C4-2B (cell line): ENCODE data around the gene KLF7.

Experiments
- H3K27ac ChIP-seq: fragments of 450-650 bp; 2 replicates; pipeline ENCODE4 v1.5.1; 2017
- CTCF ChIP-seq: fragments of 450-650 bp; conservative IDR thresholded peaks from 2 replicates; pipeline ENCODE4 v1.5.1; 2017; ENCODE audit warnings: mild to moderate bottlenecking
- ZFX ChIP-seq: fragments of 450-650 bp; IDR thresholded peaks from 2 replicates; pipeline ENCODE4 v1.6.1; 2017

Gene KLF7

DNA sequence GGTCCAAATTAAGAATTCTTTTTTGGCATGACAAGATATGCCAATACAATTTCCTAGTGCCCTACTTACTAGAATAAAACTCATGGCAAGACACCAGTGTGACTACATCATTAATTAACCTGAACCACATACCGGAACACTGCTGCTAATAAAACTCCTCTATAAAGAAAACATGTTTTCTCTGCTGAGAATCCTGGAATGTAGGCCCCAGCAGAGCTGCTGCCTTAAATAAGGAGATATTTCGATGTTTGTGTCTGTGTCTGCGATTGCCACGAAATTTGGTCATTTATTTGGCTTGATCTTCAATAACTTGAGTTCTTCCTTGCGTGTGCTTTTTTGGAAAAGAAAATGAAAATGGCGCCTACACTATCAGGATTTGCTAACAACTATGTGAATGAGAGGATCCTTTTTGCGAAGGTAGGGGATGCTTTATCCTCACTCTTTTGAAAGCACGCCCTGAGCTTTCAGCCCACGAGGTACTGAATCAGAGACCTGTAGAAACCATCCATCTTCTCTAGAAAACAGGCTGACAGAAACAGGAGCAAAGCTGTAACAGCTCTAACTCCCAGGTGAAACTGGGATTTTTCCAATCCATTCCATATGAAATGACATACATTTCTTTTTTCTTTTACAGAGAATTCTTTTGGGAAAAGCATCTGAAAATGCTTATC, 27.0 kb downstream of the KLF7 start:
- no peak overlapping the region for H3K27ac ChIP-seq
- TF ChIP-seq ZFX (no peak), CTCF (no peak)

DNA sequence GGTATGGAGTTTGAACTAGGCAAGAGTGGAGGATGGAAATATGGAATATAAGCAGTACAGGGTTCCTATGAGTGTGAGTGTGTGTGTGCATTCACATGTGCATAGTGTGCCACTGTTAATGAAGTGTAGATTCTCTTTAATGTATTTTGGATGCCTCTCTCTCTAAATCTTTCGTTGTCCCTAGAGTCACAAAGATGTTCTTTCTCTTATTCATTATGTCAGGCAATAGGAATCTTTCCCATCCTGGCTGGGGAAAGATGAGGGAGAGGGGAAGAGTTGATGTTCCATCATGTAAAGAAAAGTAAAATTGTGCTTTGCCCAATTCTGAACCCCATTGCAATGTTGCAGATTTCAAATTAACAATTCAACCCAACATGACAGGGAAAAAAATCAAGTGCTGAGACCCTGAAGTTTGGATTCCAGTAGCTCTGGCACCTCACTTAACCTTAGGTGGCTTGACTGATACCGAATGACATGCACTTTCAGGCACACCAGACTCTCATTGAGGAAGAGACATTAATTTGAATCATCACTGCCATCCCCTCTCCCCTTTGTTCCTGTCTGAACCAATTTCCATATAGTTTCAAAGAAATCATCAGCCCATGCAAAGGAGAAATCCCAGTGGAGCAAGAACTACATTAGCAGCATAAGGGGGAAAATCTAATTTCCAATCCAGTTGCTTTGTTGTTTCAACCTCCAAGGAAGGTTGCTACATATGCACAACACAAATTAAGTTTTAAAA, 28.0 kb downstream of the KLF7 start:
- no peak for TF ChIP-seq ZFX
- no peak for TF ChIP-seq CTCF
- H3K27ac ChIP-seq, result no peak overlapping the region

DNA sequence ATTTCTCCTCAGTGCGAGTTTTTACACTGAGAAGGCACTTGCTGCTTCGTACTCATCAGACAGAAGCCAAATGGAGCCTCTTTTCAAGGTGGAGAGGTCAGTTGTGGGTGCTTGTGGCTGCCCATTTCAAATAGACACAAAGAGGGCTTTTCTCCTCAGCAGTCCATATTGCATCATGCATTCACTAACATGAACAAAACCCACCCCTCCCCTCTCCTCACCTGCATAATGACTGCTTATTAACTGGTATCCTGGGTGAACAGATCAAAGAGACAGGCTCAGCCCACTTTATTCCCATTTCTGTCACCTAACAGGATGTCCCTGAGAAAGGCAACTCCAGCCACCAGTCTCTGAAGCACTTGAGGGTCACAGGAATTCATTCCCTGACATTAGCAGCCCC, 28.9 kb downstream of the KLF7 start:
- H3K27ac ChIP-seq, result no peak overlapping the region
- no peak for TF ChIP-seq CTCF
- no peak for TF ChIP-seq ZFX

- no peak overlapping the region for H3K27ac ChIP-seq
- TF ChIP-seq ZFX (no peak), CTCF (no peak)
These were observed 29.8 kb downstream of the KLF7 start for GRCh38 chr2:207135801-207136457.

DNA sequence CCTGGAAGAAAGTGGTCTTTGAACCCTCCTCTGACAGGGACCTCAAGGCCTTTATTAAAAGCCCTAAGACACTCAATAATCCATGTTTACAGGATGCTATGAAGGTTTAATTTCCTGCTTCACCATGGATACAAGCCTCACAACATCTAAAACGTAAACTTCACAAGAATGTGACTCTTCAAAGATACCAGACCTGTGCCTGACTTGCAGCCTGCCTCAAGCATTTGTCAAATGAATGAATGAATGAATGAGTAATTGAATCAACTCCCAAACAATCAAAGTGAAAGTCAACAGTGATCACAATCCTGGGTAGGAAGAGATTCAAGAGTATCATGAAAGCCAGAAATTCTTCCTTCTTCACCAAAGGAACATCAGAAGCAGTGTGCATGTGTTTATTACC, 30.4 kb downstream of the KLF7 start:
- H3K27ac ChIP-seq, result no peak overlapping the region
- TF ChIP-seq ZFX, result no peak
- TF ChIP-seq CTCF, result no peak

DNA sequence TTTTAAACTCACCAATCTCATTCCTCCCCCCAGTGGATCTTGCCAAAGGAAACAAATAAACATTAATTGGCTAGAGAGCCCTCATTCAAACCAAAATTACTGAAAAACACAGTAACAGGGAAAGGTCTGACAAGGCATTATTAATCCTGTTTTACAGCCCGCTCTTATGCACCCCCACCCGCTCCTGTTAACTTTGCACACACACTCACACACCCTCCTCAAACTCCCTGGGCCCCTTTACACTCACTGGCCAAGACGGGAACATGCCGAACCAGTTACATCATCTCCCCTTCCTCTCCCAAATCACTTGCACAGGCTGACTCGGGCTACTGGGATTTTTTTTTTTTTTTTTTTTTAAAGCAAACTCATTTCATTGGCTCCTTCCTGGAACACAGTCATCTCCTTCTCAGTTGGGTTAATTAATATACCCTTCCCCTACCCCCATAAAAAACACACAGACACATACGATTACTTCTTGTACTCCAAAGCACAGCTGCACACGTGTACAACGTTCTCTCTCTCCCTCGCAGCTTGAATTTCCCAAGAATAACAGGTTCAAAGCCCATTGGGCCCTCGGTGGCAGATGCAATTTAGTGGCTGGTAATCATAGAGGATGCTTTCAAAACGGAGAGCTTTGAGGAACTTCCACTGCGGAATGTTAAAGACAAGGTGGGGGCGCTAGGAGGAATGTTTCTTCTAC, 31.8 kb downstream of the KLF7 start:
- TF ChIP-seq CTCF (no peak), ZFX (no peak)
- H3K27ac ChIP-seq, result no peak overlapping the region
